ENCODE results near the gene RRP8.

The RRP8 gene

GRCh38 chr11:6611963-6612212, 8.5 kb upstream of the RRP8 start:
- no peak for DNase-seq (ENCODE audit: low read depth)
- no peak for TF ChIP-seq CTCF (conservative IDR thresholded peaks at IDR 0.05; ENCODE audit: low read depth, low read length)
- H3K4me3 ChIP-seq (ENCODE audit: low read depth, low read length) = peak overlapping the region; percentile 80

DNA sequence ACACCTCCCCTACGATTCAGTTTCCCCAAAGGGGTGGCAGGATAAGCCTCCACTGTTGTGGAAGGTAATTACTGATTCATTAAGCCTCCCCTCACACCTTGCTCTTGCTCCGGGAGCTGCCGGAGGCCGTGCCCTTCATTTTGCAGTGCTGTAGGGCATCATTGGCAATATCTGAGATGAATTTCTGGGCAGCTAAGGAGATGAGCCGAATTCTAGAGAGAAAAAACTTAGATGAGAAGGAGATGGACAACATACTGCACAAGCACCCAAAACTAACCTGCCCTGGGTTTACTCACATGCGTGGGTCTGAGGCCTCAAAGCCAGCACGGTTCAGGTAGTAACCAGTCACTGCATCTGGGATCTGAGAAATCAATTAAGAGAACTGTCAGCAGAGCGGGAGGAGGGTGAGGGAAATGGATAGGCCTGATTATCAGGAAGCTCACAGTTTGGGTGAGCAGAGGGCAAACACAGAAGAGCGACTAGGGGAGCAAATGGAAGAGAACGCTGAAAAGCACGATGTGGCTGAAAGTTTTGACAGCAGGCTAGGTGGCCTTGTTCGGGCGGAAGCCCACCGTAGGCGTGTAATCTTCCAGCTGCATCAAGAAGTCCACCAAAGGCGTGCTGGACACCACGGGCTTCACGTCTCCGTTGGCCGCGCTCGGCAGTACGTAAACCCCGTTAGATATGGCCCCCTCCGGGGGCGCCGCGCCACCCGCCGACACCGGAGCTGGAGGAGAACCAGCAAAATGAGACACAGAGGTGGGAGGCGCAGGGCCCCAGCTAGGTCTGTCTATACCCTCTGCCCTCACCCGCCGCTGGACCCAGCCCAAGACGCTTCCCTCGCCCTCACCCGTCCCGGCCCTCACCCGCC, 7.9 kb upstream of the RRP8 start:
- TF ChIP-seq CTCF (conservative IDR thresholded peaks at IDR 0.05; ENCODE audit: low read depth, low read length) = no peak
- H3K4me3 ChIP-seq (ENCODE audit: low read depth, low read length) = peak overlapping the region; percentile 80
- peak; percentile 51 for DNase-seq (ENCODE audit: low read depth)

DNA sequence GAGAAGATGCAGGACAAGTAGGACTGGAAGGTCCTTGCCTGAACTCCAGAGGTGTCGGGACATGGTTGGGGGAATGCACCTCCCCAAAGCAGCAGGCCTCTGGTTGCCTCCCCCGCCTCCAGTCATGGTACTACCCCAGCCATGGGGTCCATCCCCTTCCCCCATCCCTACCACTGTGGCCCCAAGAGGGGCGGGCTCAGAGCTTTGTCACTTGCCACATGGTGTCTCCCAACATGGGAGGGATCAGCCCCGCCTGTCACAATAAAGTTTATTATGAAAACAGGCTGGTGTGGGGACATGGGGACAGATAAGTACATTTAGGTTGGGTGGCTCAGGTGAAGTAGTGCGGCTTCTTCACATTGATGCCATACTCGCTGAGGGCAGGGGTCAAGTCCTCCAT, 7.2 kb upstream of the RRP8 start:
- no peak for TF ChIP-seq CTCF (conservative IDR thresholded peaks at IDR 0.05; ENCODE audit: low read depth, low read length)
- H3K4me3 ChIP-seq (ENCODE audit: low read depth, low read length) = no peak overlapping the region
- no peak for DNase-seq (ENCODE audit: low read depth)

- TF ChIP-seq CTCF (conservative IDR thresholded peaks at IDR 0.05; ENCODE audit: low read depth, low read length) = no peak
Observed at GRCh38 chr11:6609502-6610015, 6.1 kb upstream of the RRP8 start.

DNA sequence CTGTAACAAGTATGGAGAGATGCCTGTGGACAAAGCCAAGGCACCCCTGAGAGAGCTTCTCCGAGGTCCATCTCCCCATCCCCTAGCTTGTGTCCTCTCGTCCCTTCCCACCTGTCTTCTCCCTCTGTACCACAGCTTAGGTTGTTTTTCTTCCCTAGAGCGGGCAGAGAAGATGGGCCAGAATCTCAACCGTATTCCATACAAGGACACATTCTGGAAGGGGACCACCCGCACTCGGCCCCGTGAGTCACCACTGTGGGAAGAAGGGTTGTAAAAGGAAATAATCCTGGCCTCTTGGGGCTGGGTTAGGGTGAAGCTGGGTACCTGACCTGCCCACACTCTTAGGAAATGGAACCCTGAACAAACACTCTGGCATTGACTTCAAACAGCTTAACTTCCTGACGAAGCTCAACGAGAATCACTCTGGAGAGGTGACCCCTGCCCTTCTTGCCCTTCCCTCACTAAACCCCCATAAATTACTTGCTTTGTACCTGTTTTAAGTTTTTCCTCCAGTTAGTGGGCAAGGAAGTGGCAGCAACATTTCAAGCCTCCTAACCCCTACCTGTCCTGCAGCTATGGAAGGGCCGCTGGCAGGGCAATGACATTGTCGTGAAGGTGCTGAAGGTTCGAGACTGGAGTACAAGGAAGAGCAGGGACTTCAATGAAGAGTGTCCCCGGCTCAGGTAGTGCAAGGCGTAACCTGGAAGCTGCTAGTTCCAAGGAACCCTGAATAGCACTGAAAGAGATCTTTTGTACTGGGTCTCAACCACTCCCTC, 5.5 kb upstream of the RRP8 start:
- TF ChIP-seq CTCF (conservative IDR thresholded peaks at IDR 0.05; ENCODE audit: low read depth, low read length) = no peak
- DNase-seq (ENCODE audit: low read depth) = no peak
- no peak overlapping the region for H3K4me3 ChIP-seq (ENCODE audit: low read depth, low read length)

More at GRCh38 chr11:6609502-6610015, 6.1 kb upstream of the RRP8 start:
- no peak overlapping the region for H3K4me3 ChIP-seq (ENCODE audit: low read depth, low read length)
- DNase-seq (ENCODE audit: low read depth) = no peak

DNA sequence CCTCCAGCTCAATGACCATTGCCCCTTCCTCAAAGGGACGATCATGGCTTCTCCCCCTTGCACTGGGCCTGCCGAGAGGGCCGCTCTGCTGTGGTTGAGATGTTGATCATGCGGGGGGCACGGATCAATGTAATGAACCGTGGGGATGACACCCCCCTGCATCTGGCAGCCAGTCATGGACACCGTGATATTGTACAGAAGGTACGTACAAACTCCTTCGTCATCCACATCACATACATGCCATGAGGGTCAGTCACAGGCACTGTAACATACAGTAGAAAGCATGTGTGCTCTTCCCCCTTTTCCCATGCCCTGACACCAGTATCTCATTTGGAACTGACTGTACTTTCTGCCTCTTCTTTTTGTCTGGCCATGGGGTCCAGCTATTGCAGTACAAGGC, 4.6 kb upstream of the RRP8 start:
- TF ChIP-seq CTCF (conservative IDR thresholded peaks at IDR 0.05; ENCODE audit: low read depth, low read length) = no peak
- DNase-seq (ENCODE audit: low read depth) = no peak
- H3K4me3 ChIP-seq (ENCODE audit: low read depth, low read length) = no peak overlapping the region
